HG03520 (cell line): ENCODE measurements around the gene CDC6.

Experiments
- ATAC-seq: cut with Tn5 transposase; IDR thresholded peaks from one replicate; pipeline ENCODE4 v1.9.1; 2021; ENCODE audit warnings: mild to moderate bottlenecking, moderate library complexity; ENCODE audit not compliant: unreplicated experiment

CDC6 gene

DNA sequence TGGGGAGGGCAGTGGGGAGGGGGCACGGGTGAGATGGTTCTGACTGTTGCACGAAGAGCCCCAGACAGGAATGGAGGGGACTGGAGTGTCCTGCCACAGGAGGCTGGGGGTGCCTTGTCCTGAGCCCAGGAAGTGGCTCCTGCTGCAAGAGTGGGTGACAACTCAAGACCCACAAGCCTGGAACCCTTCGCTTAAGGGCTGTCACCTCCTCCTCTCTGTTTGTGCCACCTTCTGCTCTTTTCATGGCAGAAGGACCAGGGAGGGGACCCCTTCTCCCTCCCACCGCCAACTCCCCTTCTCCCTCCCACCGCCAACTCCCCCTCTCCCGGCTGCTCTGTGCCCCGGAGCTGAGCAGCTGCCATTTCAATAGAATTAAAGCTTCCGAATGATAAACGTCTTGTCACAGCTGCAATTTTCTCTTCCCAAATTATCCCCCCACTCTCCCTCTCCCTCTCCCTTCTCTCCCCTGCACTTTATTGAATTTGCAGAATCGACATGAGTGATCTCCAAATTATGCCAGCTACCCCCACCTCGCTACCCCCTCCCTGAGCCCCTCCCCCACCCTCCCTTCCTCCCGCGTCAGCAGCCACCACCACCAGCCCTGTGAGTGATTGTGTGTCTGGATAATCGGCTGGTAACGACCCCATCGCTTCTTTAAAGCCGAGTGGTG is 63.1 kb downstream of the CDC6 start:
- no peak for ATAC-seq

DNA sequence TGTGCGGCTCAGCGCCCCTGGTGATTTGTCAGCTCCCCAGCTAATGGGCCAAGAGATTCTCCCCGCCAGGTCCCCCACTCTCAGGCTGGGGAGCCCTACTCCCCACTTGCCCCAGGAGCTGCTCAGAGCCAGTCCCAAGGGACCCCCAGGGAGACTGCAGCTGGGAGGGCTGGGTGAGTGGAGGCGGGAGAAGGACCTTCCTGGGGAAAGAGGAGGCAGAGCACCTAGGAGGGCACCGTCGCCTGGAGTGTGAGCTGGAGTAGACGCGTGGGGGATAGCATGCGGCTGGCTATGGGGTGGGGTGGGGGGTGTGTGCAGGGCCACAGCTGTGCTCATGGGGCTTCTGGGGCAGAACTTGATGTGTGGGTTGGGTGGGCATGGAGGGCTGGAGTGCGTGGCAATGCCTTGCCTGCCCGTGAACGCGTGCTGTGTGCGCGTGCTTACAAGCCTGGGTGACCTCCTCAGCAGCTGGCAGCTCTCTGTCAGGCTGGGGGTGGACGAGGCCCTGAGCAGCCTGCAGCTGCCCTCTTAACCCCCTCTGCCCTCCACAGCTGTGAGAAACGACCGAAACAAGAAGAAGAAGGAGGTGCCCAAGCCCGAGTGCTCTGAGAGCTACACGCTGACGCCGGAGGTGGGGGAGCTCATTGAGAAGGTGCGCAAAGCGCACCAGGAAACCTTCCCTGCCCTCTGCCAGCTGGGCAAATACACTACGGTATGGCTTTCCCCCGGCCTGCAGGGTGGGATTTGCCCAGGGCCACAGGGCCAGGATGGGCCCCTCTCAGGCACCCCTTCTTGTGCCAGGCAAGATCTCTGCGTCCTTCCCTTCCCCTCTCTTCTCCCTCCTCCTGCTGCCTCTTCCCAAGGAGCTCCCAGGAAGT is 63.9 kb downstream of the CDC6 start:
- ATAC-seq, result no peak

DNA sequence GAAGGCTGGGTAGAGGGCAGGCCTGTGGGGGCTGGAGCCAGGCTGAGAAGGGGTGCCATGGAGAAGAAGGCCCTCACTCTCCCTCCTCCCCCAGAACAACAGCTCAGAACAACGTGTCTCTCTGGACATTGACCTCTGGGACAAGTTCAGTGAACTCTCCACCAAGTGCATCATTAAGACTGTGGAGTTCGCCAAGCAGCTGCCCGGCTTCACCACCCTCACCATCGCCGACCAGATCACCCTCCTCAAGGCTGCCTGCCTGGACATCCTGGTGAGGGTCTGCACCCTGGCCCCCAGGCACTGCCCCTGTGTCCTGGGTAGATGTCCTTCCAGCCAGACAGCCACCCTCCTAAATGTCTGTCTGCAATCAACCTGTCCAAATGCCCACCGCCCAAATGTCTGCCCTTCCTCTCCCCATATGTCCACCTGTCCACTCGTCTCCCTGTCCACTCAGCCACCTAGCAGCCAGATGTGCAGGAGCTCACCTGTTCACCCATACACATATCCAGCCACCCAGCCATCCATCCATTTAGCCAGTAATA is 64.6 kb downstream of the CDC6 start:
- ATAC-seq, result no peak

DNA sequence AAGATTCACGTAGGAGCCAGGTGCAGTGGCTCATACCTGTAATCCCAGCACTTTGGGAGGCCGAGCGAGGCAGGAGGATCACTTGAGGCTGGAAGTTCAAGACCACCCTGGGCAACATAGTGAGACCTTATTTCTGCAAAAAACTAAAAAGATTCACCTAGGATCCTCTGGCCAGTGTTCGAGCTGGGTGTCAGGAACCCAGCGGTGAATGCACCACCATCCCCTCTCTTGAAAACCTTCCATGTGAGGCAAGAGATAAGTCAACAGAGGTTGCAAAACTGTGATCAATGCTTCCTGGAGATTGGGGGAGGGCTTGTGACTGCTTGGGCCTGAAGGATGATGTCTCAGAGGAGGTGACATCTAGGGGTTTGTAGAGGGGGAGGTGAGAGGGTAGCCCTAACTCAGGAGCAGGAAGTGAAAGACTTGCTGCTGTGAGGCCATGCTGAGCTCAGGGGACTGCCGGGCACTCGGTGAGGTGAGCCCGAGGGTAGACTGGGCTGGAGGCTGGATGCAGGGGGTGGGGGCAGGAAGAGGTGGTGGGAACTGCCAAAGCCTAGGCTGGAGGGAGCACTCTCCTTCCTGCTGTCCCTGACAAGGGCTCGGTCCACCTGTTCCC is 65.2 kb downstream of the CDC6 start:
- no peak for ATAC-seq
